Heart left ventricle (tissue), 13 donors: ENCODE results near the gene LAMTOR2.

Source experiments
- CTCF ChIP-seq, 12 donors: fragments of 200-600 bp; sonication (generic) in 4 of 12; IDR thresholded peaks; one replicate each; pipeline versions ENCODE4 v1.5.0 to v1.8.0; 2018 to 2022; ENCODE audit warnings: antibody characterized with exemption in 12 of 12, mild to moderate bottlenecking in 5 of 12
- POLR2A ChIP-seq, 2 donors: fragments of 450-650 bp; IDR thresholded peaks; one replicate each; pipeline ENCODE4 v1.6.1; 2017; ENCODE audit warnings: antibody characterized with exemption in 2 of 2, mild to moderate bottlenecking in 2 of 2, moderate library complexity in 2 of 2
- donor health status: ischemic (EF 13 %, LVEDD 7.1; RV severe dilation, severe dysfunction).
- donor health status: DM: no; HTN: yes; CAD: no.
- donor health status: DM: no; HTN: no; CAD: no.
- donor health status: ischemic (EF 25% LVEDD 6.9; RV normal size, moderate dysfunction).
- donor health status: ischemic (EF 25% LVEDD 5.7; RV mildly dilated, moderate dysfunction).
- donor health status: ischemic (EF 35%, LVEDD 5.7; RV mildly dilated, moderate dysfunction).
- donor health status: nonischemic (EF 11% LVEDD 7.7; RV severe dilation, severe dysfunction).
- donor health status: DM: yes; HTN: yes; CAD: no.
- donor health status: PGD.
- donor health status: ischemic (EF 29% LVEDD 5.4; RV normal size, mild dysfunction).
- donor health status: nonischemic (EF 23%, LVEDD 6.1; RV moderate dilation, normal function).

GRCh38 chr1:156072251-156072650 lies 17.7 kb downstream of the LAMTOR2 start:
- TF ChIP-seq CTCF (IDR thresholded peaks at IDR 0.05): no peak
- TF ChIP-seq POLR2A (IDR thresholded peaks at IDR 0.05): no peak
